GM21619 (cell line): Measurements from ENCODE around the gene BNIP5.
"Not testable (repeated sequence)": the region's sequence is repeated elsewhere in the genome, so short reads cannot be mapped to it uniquely, and the experiment has no call there.

ENCODE experiments used
- ATAC-seq: cut with Tn5 transposase; IDR thresholded peaks from one replicate; pipeline ENCODE4 v1.9.1; 2021; ENCODE audit not compliant: unreplicated experiment

BNIP5 gene

DNA sequence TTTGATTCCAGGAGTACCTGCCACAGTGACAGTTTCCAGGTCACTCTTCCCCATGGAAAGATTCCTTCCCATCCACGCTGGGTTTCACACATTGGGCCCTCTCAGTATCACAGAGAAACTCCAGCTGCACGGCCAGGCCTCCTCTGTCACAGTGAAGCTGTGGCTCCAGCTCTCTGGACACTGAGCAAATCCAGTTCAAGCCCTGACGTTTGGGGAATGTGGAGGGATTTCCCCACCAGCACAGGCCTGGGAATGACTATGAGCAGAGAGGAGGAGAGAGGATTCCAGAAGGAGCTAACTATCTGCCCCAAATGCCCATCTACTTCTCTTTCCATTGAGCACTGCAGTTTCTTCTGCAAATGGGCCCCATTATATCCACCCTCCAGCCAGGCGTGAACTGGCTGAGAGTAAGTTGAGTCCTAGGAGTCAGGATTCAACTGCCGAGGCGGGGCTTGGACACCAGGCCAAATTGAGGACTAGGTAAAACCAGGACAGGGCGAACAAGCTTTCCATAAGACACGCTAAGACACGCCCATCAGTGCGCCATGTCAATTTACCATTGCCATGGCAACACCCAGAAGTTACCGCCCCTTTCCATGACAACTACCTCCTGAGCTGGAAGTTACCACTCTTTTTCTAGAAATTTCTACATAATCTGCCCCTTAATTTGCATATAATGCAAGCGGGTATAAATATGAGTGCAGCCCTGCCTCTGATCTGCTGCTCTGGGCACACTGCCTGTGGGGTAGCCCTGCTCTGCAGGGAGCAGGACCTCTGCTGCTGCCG, 9.2 kb upstream of the BNIP5 start:
- ATAC-seq: no peak

DNA sequence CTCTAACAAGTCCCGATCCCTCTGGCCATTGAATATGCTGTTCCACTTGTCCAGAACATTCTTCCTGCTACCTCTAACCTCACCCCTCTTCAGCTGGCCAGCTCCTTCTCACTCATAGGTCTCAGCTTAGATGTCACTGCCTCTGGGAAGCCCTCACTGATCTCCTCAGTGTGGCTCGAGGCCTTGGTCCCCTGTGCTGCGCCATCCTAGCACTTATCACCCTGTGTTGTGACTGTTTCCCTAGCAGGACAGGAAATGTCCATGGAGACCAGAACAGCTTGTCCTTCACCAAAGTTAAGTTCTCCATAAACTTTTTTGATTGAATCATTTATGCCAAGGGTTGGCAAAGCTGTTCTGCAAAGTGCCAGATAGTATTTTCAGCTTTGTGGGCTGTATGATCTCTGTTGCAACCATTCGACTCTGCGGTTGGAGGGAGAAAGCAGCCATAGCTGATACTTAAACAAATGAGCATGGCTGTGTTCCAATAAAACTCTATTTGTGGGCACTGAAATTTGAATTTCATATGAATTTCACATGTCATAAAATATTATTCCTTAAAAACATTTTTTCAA, 6.5 kb upstream of the BNIP5 start:
- ATAC-seq: no peak

GRCh38 chr6:36340618-36341454, 4.1 kb upstream of the BNIP5 start:
- ATAC-seq: peak; percentile 60

GRCh38 chr6:36340306-36340617, 3.6 kb upstream of the BNIP5 start:
- no peak for ATAC-seq

DNA sequence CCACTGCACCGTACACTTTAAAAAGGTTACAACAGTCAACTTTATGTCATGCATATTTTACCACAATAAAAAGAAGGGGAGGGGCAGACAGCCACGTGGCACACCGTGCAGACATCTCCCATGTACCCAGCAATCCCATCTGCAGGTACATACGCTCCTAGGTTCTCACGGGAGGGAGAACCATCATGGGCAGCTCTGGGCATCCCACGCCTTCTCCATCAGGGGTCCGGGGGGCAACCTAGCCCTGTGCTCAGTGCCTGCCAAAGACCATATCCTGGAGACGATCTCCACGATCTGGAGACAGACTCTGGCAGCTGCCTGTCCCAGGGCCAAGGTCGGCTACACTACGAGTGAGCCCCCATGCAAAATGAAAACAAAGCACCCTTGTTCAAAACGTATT, 2.5 kb upstream of the BNIP5 start:
- ATAC-seq: no peak

- ATAC-seq: not testable (repeated sequence)
Measured at GRCh38 chr6:36338223-36338622, 1.5 kb upstream of the BNIP5 start.

DNA sequence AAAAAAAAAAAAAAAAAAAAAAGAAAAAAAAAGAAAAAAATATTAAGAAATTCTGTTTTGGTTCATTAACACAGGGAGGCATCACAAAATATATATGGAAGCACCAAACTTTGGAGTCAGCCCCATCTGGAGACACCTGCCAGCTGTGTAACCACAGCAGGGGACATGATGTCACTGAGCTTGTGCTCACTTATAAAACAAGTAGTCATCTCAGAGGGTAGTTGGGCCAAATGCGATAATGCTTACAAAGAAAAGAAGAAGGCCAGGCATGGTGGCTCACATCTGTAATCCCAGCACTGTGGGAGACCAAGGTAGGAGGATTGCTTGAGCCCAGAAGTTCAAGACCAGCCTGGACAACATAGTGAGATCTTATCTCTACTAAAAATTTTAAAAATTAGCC, 1.1 kb upstream of the BNIP5 start:
- no peak for ATAC-seq

DNA sequence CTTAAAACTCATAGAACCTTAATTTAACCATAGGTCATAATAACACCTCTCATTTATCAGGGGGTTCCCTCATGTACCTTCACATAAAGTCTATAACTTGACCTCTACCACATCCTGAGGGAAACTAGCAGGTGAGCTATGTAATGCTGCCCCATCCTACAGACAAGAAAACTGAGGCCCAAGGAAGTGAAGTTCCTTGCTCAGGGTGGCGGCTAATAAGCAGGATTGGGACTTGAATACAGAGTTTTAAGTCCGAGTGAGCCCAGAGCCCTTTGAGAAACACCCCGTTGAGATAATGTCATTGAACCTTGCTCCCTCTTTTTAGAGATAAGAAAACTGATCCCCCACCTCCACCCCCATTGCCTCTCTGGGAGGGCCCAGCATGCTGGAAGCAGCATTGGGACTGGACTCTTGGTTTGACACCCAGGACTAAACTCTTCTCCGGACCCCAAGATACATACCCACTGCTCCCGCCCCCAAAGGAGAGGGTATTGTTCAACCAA, 429 bp downstream of the BNIP5 start:
- ATAC-seq: no peak

DNA sequence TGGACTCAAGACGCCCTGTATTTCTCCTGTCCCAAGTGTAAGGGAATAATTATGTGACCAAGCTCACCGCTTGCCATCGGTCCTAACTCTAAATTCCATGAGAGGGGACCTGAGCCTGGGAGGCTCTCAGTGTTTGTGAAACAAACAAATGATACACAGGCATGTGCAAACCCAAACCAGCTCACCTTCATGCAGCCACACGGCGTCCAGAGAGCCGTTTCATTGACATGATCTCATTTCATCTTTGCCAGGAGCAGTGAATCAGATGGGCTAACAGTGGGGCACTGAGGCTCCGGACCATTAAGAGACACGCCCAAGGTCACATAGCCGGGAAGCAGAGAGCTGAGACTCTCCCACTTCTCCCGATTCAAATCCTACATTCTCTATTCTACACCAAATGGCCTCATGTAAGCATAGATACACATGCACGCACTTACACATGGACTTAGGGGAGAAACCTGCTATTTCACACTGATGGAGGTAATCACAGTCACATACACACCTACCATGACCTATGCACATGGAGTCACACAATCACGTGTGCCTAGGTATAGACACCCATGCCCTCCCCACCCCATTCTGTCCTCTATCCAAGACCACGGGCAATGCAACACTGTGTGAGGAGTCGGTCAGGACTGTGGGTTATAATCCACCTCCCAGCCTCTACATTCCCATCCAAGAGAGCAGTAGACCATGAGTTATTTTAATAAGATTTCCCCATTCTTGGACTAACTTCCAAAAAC, 1.1 kb downstream of the BNIP5 start:
- ATAC-seq: no peak

- no peak for ATAC-seq
Measured at GRCh38 chr6:36334832-36335459, 1.7 kb downstream of the BNIP5 start.

GRCh38 chr6:36333931-36334725, 2.6 kb downstream of the BNIP5 start:
- ATAC-seq: no peak

GRCh38 chr6:36333171-36333895, 3.4 kb downstream of the BNIP5 start:
- ATAC-seq: no peak

GRCh38 chr6:36331381-36331780, 5.3 kb downstream of the BNIP5 start:
- ATAC-seq: no peak

GRCh38 chr6:36330366-36330765, 6.3 kb downstream of the BNIP5 start:
- no peak for ATAC-seq

GRCh38 chr6:36329798-36330291, 6.8 kb downstream of the BNIP5 start:
- ATAC-seq: no peak

DNA sequence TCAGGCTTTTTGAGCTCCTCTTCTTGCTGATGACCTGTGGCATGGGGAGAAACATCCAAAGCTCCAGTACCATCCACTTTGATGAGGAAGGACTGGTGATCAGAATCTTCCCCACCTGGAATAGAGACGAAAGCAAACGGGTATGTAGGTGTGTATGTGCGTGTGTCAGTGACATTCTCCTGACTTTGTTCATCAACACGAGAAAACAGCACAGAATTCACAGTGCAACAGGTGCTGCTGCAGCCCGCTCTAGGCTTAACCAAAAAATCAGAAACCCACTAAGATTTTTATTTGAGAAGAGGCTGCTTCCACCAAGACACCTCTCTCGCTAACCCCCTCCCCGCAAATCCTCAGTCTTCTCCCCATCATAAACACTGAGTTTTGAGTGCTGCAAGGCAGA, 8.1 kb downstream of the BNIP5 start:
- ATAC-seq: no peak

DNA sequence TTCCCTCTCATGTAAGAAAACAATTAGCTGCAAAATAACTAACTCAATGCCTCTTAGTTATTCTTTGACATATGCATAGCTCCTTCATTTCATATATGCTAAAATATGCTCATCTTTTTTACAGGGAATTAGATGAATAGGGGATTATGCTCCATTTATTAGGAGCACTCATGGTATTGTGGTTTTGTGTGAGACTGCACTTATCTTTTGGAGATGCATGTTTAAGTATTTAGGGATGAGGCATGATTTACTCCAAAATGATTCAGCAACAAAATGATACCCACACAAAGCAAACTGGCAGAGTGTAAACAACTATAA, 8.8 kb downstream of the BNIP5 start:
- no peak for ATAC-seq

- no peak for ATAC-seq
Measured at GRCh38 chr6:36327226-36327918, 9.3 kb downstream of the BNIP5 start.
